NT2/D1 (cell line): Measurements from ENCODE around the gene ZNF292.
"Not testable (repeated sequence)": the region's sequence is repeated elsewhere in the genome, so short reads cannot be mapped to it uniquely, and the experiment has no call there.

Experiments used
- SUZ12 ChIP-seq: IDR thresholded peaks from 2 replicates; pipeline ENCODE4 v1.6.1; 2011; ENCODE audit not compliant: insufficient read length, insufficient read depth; ENCODE audit errors: extremely low read depth
- YY1 ChIP-seq: IDR thresholded peaks from 2 replicates; pipeline ENCODE4 v1.6.1; 2011; ENCODE audit not compliant: insufficient read length, insufficient read depth
- ZNF274 ChIP-seq: IDR thresholded peaks from 2 replicates; pipeline ENCODE4 v1.6.1; 2011; ENCODE audit warnings: mild to moderate bottlenecking, low read depth, low read length

DNA sequence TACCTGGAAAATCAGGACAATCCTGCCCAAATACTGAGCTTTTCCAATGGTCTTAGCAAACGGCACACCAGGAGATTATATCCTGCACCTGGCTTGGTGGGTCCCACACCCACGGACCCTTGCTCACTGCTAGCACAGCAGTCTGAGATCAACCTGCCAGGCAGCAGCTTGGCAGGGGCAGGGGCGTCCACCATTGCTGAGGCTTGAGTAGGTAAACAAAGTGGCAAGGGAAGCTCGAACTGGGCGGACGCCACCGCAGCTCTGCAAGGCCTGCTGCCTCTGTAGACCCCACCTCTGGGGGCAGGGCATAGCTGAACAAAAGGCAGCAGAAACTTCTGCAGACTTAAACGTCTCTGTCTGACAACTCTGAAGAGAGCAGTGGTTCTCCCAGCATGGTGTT, 15.4 kb upstream of the ZNF292 start:
- not testable (repeated sequence) for TF ChIP-seq YY1, ZNF274, SUZ12
